Thymus (tissue), 11 donors: ENCODE data around the gene UCN3. TPM values are rescaled to one million over a fixed set of nuclear protein-coding genes. Genes with fewer than 3 reads are reported as not detected.
"Not testable (repeated sequence)": the region's sequence is repeated elsewhere in the genome, so short reads cannot be mapped to it uniquely, and the experiment has no call there.

ENCODE experiments used
- DNase-seq, 9 donors: peaks; one replicate each; pipeline ENCODE4 v3.0.0-alpha.2; 2013; ENCODE audit warnings: low spot score in 9 of 9, low read depth in 6 of 9, missing footprints in 1 of 9
- H3K27ac ChIP-seq, 2 donors: one replicate each; pipeline ENCODE4 v1.5.1; 2013; ENCODE audit warnings: control low read depth in 1 of 2, low read depth in 1 of 2, low read length in 1 of 2, mild to moderate bottlenecking in 1 of 2, moderate library complexity in 1 of 2
- H3K27me3 ChIP-seq, 2 donors: one replicate each; pipeline ENCODE4 v1.5.1; 2013; ENCODE audit warnings: low read length in 1 of 2; ENCODE audit not compliant: control insufficient read depth in 2 of 2, insufficient read depth in 1 of 2
- H3K36me3 ChIP-seq, 2 donors: one replicate each; pipeline ENCODE4 v1.5.1; 2013; ENCODE audit warnings: low read length in 1 of 2, mild to moderate bottlenecking in 1 of 2, moderate library complexity in 1 of 2; ENCODE audit not compliant: control insufficient read depth in 2 of 2, insufficient read depth in 2 of 2
- H3K4me1 ChIP-seq, 2 donors: one replicate each; pipeline ENCODE4 v1.5.1; 2013; ENCODE audit warnings: low read length in 2 of 2; ENCODE audit not compliant: control insufficient read depth in 2 of 2, insufficient read depth in 2 of 2
- H3K4me3 ChIP-seq, 2 donors: one replicate each; pipeline ENCODE4 v1.5.1; 2013; ENCODE audit warnings: low read length in 2 of 2, control low read depth in 1 of 2, mild to moderate bottlenecking in 1 of 2
- H3K9me3 ChIP-seq, 2 donors: one replicate each; pipeline ENCODE4 v1.5.1; 2013; ENCODE audit warnings: low read length in 1 of 2, mild to moderate bottlenecking in 1 of 2; ENCODE audit not compliant: control insufficient read depth in 2 of 2, insufficient read depth in 1 of 2
- WGBS: extraction: QIAGEN DNeasy Blood & Tissue Kit; methylation state at CpG from one replicate; pipeline ENCODE4 v1.1.7; 2013; 5-methylcytosine and 5-hydroxymethylcytosine counted together
- polyA plus RNA-seq: library from polyadenylated mRNA; stranded (reverse); fragments of 200-250 nt; gene quantifications from one replicate; pipeline ENCODE4 v1.2.3, GENCODE V29; 2013
- total RNA-seq: library from RNA; stranded (reverse); fragments of 120-200 nt; gene quantifications from one replicate; pipeline ENCODE4 v1.2.4, GENCODE V29; 2013
- donor health status: healthy.

The UCN3 gene
- total and polyA plus RNA-seq, 2 donors: 0.19 to 0.30 TPM

- no peaks in the 10 kb centered on the region for H3K27me3 ChIP-seq
- no peaks in the 10 kb centered on the region for H3K4me1 ChIP-seq
- 95% methylated on average over 21 of the region's 22 CpGs for WGBS
- no peak overlapping the region for H3K27ac ChIP-seq
- H3K36me3 ChIP-seq: no peaks in the 10 kb centered on the region
- H3K4me3 ChIP-seq: no peak overlapping the region
- no peak for DNase-seq
- H3K9me3 ChIP-seq: peaks cover 0 to 4% of the 10 kb centered on the region in 2 donors
Measured at GRCh38 chr10:5373891-5374611, 9.3 kb downstream of the UCN3 start.

DNA sequence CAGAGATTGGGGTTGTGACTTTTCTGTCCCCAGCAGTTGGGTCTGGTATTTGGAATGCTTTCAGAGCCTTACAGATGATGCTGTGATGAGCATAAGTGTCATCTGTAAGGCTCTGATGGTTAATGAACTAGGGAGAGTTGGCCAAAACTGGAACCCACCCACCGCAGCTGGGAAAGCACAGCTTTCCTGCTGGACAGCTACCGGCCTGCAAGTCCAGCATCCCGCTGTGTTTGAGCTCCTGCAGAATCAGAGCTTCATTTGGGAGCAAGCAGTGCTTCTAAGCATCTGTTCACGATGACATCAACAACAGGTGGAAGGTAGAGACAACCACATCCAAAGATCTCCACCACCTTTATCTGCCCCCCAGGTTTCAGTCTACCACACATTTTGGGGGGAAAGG, 11.7 kb downstream of the UCN3 start:
- no peak overlapping the region for H3K27ac ChIP-seq
- WGBS: 88% methylated on average over 4 of the region's 4 CpGs
- H3K4me3 ChIP-seq: no peak overlapping the region
- DNase-seq: no peak
- no peaks in the 10 kb centered on the region for H3K4me1 ChIP-seq
- H3K27me3 ChIP-seq: no peaks in the 10 kb centered on the region
- peaks cover 0 to 2% of the 10 kb centered on the region in 2 donors for H3K9me3 ChIP-seq
- H3K36me3 ChIP-seq: no peaks in the 10 kb centered on the region

- not testable (repeated sequence) for DNase-seq, H3K4me1 ChIP-seq, H3K4me3 ChIP-seq, H3K9me3 ChIP-seq, H3K27me3 ChIP-seq, H3K36me3 ChIP-seq, H3K27ac ChIP-seq
- WGBS: 97% methylated on average over 5 of the region's 5 CpGs
Measured at GRCh38 chr10:5379202-5379601, 14.4 kb downstream of the UCN3 start.

GRCh38 chr10:5380395-5380794, 15.6 kb downstream of the UCN3 start:
- not testable (repeated sequence) for H3K27ac ChIP-seq, DNase-seq, H3K36me3 ChIP-seq, H3K4me3 ChIP-seq, H3K27me3 ChIP-seq, H3K4me1 ChIP-seq, H3K9me3 ChIP-seq
- WGBS: 97% methylated on average over 12 of the region's 12 CpGs

GRCh38 chr10:5381187-5381586, 16.4 kb downstream of the UCN3 start:
- no peak for DNase-seq
- WGBS: 100% methylated on average over 2 of the region's 2 CpGs
- no peak overlapping the region for H3K4me3 ChIP-seq

DNA sequence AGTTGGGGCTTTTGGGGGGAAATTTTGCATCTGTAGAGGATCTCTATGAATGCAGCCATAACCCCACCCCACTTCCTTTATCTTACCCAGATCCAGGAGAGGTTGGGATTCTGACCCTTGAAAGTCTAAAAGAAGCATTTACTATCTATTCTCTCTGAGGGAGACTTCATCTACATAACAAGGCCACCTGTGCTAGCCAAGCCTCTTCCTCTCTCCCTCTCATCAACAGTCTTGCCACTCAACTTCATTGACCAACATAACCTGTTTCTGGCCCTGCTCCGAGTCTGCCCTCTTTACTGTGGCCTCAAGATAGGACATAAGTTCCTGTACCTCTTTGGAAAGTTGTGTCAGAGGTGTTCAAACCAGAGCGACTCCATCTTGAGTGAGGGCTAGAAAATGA, 20.5 kb downstream of the UCN3 start:
- H3K27ac ChIP-seq: no peak overlapping the region
- DNase-seq: no peak
- no peaks in the 10 kb centered on the region for H3K27me3 ChIP-seq
- no peaks in the 10 kb centered on the region for H3K9me3 ChIP-seq
- no peaks in the 10 kb centered on the region for H3K4me1 ChIP-seq
- H3K36me3 ChIP-seq: no peaks in the 10 kb centered on the region
- 92% methylated on average over 2 of the region's 2 CpGs for WGBS
- no peak overlapping the region for H3K4me3 ChIP-seq

More at GRCh38 chr10:5381187-5381586, 16.4 kb downstream of the UCN3 start:
- Histone ChIP-seq H3K4me1 (no peaks in the 10 kb centered on the region), H3K27ac (no peak overlapping the region), H3K9me3 (no peaks in the 10 kb centered on the region), H3K36me3 (no peaks in the 10 kb centered on the region), H3K27me3 (no peaks in the 10 kb centered on the region)

DNA sequence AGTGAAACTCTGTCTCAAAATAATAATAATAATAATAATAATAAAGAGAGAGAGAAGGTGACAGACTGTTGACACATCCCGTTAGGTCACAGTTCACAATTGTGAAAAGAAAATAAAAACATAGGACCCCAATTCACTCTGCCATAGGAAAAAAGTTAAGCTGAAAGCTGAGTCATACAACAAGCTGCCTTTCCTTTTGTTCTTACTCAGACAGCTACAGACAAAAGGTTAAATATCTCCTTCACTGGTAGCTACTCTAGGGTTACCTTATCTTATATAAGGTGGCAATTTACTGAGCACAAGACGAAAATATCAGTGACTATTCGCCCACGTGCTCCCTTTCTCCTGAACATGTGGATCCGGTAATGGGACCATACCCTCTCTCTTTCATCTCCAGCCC, 22.4 kb downstream of the UCN3 start:
- H3K27ac ChIP-seq: no peak overlapping the region
- WGBS: 97% methylated on average over 5 of the region's 5 CpGs
- no peak overlapping the region for H3K4me3 ChIP-seq
- no peaks in the 10 kb centered on the region for H3K36me3 ChIP-seq
- no peaks in the 10 kb centered on the region for H3K4me1 ChIP-seq
- no peaks in the 10 kb centered on the region for H3K9me3 ChIP-seq
- DNase-seq: no peak
- H3K27me3 ChIP-seq: no peaks in the 10 kb centered on the region

DNA sequence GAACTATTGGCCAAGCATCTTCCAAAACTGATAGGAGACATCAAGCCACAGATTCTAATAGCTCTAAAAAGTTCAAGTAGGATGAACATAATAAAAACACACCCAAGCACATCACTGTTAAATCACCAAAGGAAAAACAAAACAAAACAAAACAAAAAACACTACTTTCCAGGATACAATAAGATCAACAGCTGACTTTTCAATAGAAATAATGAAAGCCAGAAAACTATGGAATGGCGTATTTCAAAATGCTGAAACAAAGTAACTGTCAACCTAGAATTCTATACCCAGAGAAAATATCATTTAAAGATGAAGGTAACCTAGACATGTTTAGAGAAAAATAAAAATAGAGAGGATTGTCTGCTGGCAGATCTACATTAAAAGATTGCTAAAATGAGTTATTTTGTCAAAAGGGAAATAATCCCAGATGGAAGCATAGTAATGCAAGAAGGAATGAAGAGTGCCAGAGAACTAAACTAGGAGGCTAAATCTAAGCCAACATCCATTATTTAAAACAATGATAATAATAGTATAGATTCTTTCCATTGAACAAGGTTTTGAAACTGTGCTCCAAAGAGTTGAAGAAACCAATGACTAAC, 25.9 kb downstream of the UCN3 start:
- Histone ChIP-seq H3K4me1 (no peaks in the 10 kb centered on the region), H3K4me3 (no peak overlapping the region), H3K36me3 (no peaks in the 10 kb centered on the region), H3K27me3 (no peaks in the 10 kb centered on the region), H3K27ac (no peak overlapping the region), H3K9me3 (peaks cover 0 to 4% of the 10 kb centered on the region in 2 donors)
- DNase-seq: no peak
- WGBS: 97% methylated on average over 1 of the region's 1 CpG

- no peak for DNase-seq
- no peak overlapping the region for H3K27ac ChIP-seq
- H3K36me3 ChIP-seq: no peaks in the 10 kb centered on the region
- H3K4me3 ChIP-seq: no peak overlapping the region
- peaks cover 0 to 4% of the 10 kb centered on the region in 2 donors for H3K9me3 ChIP-seq
- H3K27me3 ChIP-seq: no peaks in the 10 kb centered on the region
- no peaks in the 10 kb centered on the region for H3K4me1 ChIP-seq
- WGBS: 98% methylated on average over 3 of the region's 3 CpGs
Measured at GRCh38 chr10:5391790-5392189, 27.0 kb downstream of the UCN3 start.
